ENCODE results near the gene SMIM12.
"Not testable (repeated sequence)": the region's sequence is repeated elsewhere in the genome, so short reads cannot be mapped to it uniquely, and the experiment has no call there.

Gene SMIM12

GRCh38 chr1:34842073-34842472, 17.5 kb downstream of the SMIM12 start:
- DNase-seq: no peak

- no peak for DNase-seq
Observed at GRCh38 chr1:34840426-34840825, 19.1 kb downstream of the SMIM12 start.

GRCh38 chr1:34839526-34840305, 19.8 kb downstream of the SMIM12 start:
- DNase-seq: no peak

- DNase-seq: no peak
Observed at GRCh38 chr1:34833711-34834110, 25.8 kb downstream of the SMIM12 start.

- no peak for DNase-seq
Observed at GRCh38 chr1:34831721-34832246, 27.8 kb downstream of the SMIM12 start.

- DNase-seq: no peak
Observed at GRCh38 chr1:34829250-34829649, 30.3 kb downstream of the SMIM12 start.

- DNase-seq: no peak
Observed at GRCh38 chr1:34828611-34829010, 30.9 kb downstream of the SMIM12 start.

- DNase-seq: no peak
Observed at GRCh38 chr1:34827341-34827941, 32.1 kb downstream of the SMIM12 start.

- no peak for DNase-seq
Observed at GRCh38 chr1:34825455-34826091, 34.0 kb downstream of the SMIM12 start.

- DNase-seq: no peak
Observed at GRCh38 chr1:34824817-34825454, 34.6 kb downstream of the SMIM12 start.

- DNase-seq: no peak
Observed at GRCh38 chr1:34822202-34822601, 37.3 kb downstream of the SMIM12 start.

- DNase-seq: not testable (repeated sequence)
Observed at GRCh38 chr1:34818862-34819261, 40.7 kb downstream of the SMIM12 start.

- no peak for DNase-seq
Observed at GRCh38 chr1:34816778-34817177, 42.8 kb downstream of the SMIM12 start.

GRCh38 chr1:34816332-34816731, 43.2 kb downstream of the SMIM12 start:
- no peak for DNase-seq

GRCh38 chr1:34810781-34811180, 48.8 kb downstream of the SMIM12 start:
- not testable (repeated sequence) for DNase-seq

GRCh38 chr1:34808051-34808810, 51.3 kb downstream of the SMIM12 start:
- DNase-seq: no peak

GRCh38 chr1:34806396-34806795, 53.2 kb downstream of the SMIM12 start:
- DNase-seq: no peak

- DNase-seq: no peak
Observed at GRCh38 chr1:34803770-34804169, 55.8 kb downstream of the SMIM12 start.

Measured in amniotic stem cell (primary cell).